ENCODE results near the gene SIVA1. TPM values are rescaled to one million over a fixed set of nuclear protein-coding genes. Genes with fewer than 3 reads are reported as not detected.

SIVA1 gene
- total RNA-seq, 3 donors from 2014 or later (not counting 1 experiment from before 2014, with no cell fraction given) = 59.7 to 74.8 (median 59.8) TPM

DNA sequence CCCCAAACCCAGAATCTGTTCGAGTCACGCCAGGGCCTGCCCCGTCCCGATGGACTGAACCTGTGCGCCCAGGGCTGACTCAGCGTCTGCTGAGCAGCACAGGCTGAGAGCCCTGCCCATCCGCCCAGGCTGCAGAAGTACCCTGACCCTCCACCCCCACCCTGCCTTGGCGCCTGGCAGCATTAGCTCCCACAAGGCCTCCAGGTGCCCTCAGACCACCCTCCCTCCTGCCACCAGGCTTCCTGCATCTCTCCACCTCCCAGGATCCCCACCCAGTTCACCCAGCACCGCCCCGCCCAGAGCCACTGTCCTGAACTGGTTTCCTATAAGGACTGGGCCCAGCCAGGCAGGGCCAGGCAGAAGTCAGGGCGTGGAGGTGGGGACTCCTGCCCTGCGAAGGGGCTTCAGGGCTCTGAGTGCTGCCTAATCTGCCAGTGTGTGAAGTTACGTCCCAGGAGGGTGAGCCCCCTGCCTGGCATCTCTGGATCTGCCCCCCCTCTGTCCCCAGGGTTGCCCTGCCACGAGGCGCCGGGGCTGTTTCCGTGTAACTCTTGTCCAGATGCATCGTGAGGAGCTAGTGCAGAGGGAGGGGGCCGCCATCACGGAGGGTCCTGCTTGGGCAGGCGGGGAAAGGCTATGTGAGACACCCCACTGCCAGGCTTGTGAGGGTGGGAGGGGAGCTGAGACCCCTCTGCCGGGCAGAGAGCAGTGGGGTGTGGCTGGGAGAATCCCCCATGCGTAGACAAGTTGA, 19.8 kb upstream of the SIVA1 start:
- H3K4me3 ChIP-seq (ENCODE audit: low read length) = no peak overlapping the region
- ATAC-seq (no peak), DNase-seq (no peak)
- H3K4me1 ChIP-seq (ENCODE audit: control insufficient read depth, insufficient read depth, low read length) = no peaks in the 10 kb centered on the region
- WGBS (ENCODE audit: insufficient coverage) = 87% methylated on average over 23 of the region's 23 CpGs
- TF ChIP-seq, protein P1, sequence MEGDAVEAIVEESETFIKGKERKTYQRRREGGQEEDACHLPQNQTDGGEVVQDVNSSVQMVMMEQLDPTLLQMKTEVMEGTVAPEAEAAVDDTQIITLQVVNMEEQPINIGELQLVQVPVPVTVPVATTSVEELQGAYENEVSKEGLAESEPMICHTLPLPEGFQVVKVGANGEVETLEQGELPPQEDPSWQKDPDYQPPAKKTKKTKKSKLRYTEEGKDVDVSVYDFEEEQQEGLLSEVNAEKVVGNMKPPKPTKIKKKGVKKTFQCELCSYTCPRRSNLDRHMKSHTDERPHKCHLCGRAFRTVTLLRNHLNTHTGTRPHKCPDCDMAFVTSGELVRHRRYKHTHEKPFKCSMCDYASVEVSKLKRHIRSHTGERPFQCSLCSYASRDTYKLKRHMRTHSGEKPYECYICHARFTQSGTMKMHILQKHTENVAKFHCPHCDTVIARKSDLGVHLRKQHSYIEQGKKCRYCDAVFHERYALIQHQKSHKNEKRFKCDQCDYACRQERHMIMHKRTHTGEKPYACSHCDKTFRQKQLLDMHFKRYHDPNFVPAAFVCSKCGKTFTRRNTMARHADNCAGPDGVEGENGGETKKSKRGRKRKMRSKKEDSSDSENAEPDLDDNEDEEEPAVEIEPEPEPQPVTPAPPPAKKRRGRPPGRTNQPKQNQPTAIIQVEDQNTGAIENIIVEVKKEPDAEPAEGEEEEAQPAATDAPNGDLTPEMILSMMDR (IDR thresholded peaks at IDR 0.05) = no peak
- no peaks in the 10 kb centered on the region for H3K36me3 ChIP-seq (ENCODE audit: control insufficient read depth, insufficient read depth, low read length)
- Mint-ChIP-seq H3K36me3 (no peaks in the 10 kb centered on the region), H3K4me1 (peaks cover 0 to 9% of the 10 kb centered on the region in 2 donors), H3K9me3 (no peaks in the 10 kb centered on the region), H3K4me3 (no peak overlapping the region), H3K27me3 (ENCODE audit: low read depth in 2 of 2) (no peaks in the 10 kb centered on the region), H3K27ac (no peak overlapping the region)
- no peaks in the 10 kb centered on the region for H3K9me3 ChIP-seq (ENCODE audit: control insufficient read depth, insufficient read depth, low read length)
- no peaks in the 10 kb centered on the region for H3K27me3 ChIP-seq (ENCODE audit: control insufficient read depth, insufficient read depth, low read length)
- intact Hi-C loops (cut with micrococcal nuclease) = no loop called here
- no peak overlapping the region for H3K27ac ChIP-seq (ENCODE audit: low read length)

- H3K36me3 ChIP-seq (ENCODE audit: control insufficient read depth, insufficient read depth, low read length) = no peaks in the 10 kb centered on the region
- H3K4me1 ChIP-seq (ENCODE audit: control insufficient read depth, insufficient read depth, low read length) = no peaks in the 10 kb centered on the region
- H3K27ac ChIP-seq (ENCODE audit: low read length) = no peak overlapping the region
- Mint-ChIP-seq H3K9me3 (no peaks in the 10 kb centered on the region), H3K36me3 (no peaks in the 10 kb centered on the region), H3K4me1 (peaks cover 0 to 4% of the 10 kb centered on the region in 2 donors), H3K4me3 (no peak overlapping the region), H3K27ac (no peak overlapping the region), H3K27me3 (ENCODE audit: low read depth in 2 of 2) (no peaks in the 10 kb centered on the region)
- DNase-seq = no peak
- no peaks in the 10 kb centered on the region for H3K9me3 ChIP-seq (ENCODE audit: control insufficient read depth, insufficient read depth, low read length)
- no peak overlapping the region for H3K4me3 ChIP-seq (ENCODE audit: low read length)
- 82% methylated on average over 6 of the region's 6 CpGs for WGBS (ENCODE audit: insufficient coverage)
- no peak for ATAC-seq
- TF ChIP-seq, protein P1 (IDR thresholded peaks at IDR 0.05) = no peak
- no peaks in the 10 kb centered on the region for H3K27me3 ChIP-seq (ENCODE audit: control insufficient read depth, insufficient read depth, low read length)
- intact Hi-C loops (cut with micrococcal nuclease) = no loop called here
These were observed 18.8 kb upstream of the SIVA1 start for GRCh38 chr14:104734051-104734587.

DNA sequence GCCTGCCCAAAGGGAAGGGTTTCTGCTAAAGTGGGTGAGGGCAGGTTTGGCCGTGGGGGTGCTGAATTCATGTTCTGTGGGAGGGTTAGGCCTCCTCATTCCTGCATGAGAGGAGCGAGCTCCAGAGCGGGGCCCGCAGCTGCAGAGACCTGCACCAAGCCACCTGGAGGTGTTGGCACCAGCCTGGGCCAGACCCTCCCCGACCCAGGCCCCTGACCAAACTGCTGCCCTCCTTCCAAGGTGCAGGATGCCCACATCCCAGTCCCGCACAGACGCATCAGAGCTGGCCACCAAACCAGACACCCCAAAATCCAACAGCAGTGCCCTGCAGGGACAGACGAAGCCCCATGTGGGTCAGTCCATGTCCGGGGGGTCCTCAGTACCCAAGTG, 18.4 kb upstream of the SIVA1 start:
- H3K27ac ChIP-seq (ENCODE audit: low read length) = no peak overlapping the region
- no peaks in the 10 kb centered on the region for H3K36me3 ChIP-seq (ENCODE audit: control insufficient read depth, insufficient read depth, low read length)
- no peaks in the 10 kb centered on the region for H3K27me3 ChIP-seq (ENCODE audit: control insufficient read depth, insufficient read depth, low read length)
- ATAC-seq (no peak), DNase-seq (no peak)
- no peak overlapping the region for H3K4me3 ChIP-seq (ENCODE audit: low read length)
- no peak overlapping the region for H3K4me3 Mint-ChIP-seq
- H3K4me1 Mint-ChIP-seq = peaks cover 0 to 4% of the 10 kb centered on the region in 2 donors
- no peaks in the 10 kb centered on the region for H3K36me3 Mint-ChIP-seq
- no peaks in the 10 kb centered on the region for H3K9me3 ChIP-seq (ENCODE audit: control insufficient read depth, insufficient read depth, low read length)
- TF ChIP-seq, protein P1 (IDR thresholded peaks at IDR 0.05) = no peak
- intact Hi-C loops (cut with micrococcal nuclease) = no loop called here
- no peaks in the 10 kb centered on the region for H3K27me3 Mint-ChIP-seq (ENCODE audit: low read depth in 2 of 2)
- H3K9me3 Mint-ChIP-seq = no peaks in the 10 kb centered on the region
- 92% methylated on average over 9 of the region's 9 CpGs for WGBS (ENCODE audit: insufficient coverage)
- no peaks in the 10 kb centered on the region for H3K4me1 ChIP-seq (ENCODE audit: control insufficient read depth, insufficient read depth, low read length)
- H3K27ac Mint-ChIP-seq = no peak overlapping the region
